Mesodermal cell (in vitro differentiated cells): ENCODE measurements around the gene ANGPTL7.

ENCODE experiments used
- H3K27ac ChIP-seq: 2 replicates; pipeline ENCODE4 v1.7.0; 2013; ENCODE audit warnings: mild to moderate bottlenecking, low read depth, low read length, moderate library complexity; ENCODE audit not compliant: severe bottlenecking
- H3K36me3 ChIP-seq: 2 replicates; pipeline ENCODE4 v1.7.1; 2013; ENCODE audit warnings: mild to moderate bottlenecking, low read length, moderate library complexity; ENCODE audit not compliant: control insufficient read depth, insufficient read depth
- H3K4me1 ChIP-seq: one replicate; pipeline ENCODE4 v1.7.1; 2013; ENCODE audit warnings: mild to moderate bottlenecking, low read length; ENCODE audit not compliant: insufficient read depth, control insufficient read depth, poor library complexity, severe bottlenecking
- H3K4me3 ChIP-seq: 2 replicates; pipeline ENCODE4 v1.7.0; 2013; ENCODE audit warnings: low read length, control low read depth, mild to moderate bottlenecking; ENCODE audit not compliant: insufficient read depth, poor library complexity, severe bottlenecking; ENCODE audit errors: extremely low read depth
- H3K9me3 ChIP-seq: 2 replicates; pipeline ENCODE4 v1.7.1; 2013; ENCODE audit warnings: mild to moderate bottlenecking, low read length, moderate library complexity; ENCODE audit not compliant: control insufficient read depth
- WGBS, 2 experiments: methylation state at CpG; one replicate each; pipeline ENCODE4 v1.1.5; 2013; ENCODE audit warnings: missing lambda C conversion rate in 2 of 2; ENCODE audit not compliant: insufficient coverage in 2 of 2; 5-methylcytosine and 5-hydroxymethylcytosine counted together

ANGPTL7 gene

DNA sequence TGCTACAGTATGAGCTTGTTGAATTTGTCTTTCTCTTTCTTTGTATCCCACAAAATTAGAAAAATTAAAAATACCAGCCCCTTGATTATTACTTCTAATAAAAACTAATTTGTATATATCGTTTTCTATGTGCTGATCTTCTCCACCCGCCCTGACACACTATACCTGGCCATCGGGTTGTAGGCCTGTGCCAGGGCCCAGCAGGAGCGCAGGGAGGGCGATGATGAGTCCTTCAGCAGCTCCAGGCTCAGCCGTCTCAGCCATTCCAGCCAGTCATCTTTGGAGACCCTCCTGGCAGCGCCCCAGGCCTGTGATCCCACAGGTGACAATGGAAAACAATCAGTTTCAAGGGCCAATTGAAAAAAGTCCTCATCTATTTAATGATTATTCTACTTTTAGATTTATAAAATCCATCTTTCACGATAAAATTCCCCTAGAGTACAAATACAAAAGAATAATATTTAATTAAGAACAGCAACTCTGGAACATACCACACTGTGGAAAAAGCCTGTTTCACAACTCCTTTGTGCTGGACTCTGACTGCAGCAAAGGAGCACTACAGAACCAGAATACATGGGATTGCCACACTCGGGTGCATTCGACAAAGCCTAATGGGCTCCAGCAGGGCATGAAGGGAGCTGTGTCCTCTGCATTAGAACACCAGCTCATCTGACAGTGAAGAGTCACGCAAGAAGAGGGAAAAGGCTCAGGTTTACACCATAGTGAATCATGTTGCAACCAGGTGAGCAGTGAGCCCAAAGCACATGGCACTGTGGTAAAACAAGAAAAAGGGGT lies 15.4 kb downstream of the ANGPTL7 start:
- Histone ChIP-seq H3K36me3 (peaks cover 70% of the 10 kb centered on the region), H3K9me3 (no peaks in the 10 kb centered on the region), H3K27ac (no peak overlapping the region), H3K4me1 (no peaks in the 10 kb centered on the region), H3K4me3 (no peak overlapping the region)
- WGBS, 2 experiments = 93 to 95% methylated on average over 8 of the region's 11 CpGs

DNA sequence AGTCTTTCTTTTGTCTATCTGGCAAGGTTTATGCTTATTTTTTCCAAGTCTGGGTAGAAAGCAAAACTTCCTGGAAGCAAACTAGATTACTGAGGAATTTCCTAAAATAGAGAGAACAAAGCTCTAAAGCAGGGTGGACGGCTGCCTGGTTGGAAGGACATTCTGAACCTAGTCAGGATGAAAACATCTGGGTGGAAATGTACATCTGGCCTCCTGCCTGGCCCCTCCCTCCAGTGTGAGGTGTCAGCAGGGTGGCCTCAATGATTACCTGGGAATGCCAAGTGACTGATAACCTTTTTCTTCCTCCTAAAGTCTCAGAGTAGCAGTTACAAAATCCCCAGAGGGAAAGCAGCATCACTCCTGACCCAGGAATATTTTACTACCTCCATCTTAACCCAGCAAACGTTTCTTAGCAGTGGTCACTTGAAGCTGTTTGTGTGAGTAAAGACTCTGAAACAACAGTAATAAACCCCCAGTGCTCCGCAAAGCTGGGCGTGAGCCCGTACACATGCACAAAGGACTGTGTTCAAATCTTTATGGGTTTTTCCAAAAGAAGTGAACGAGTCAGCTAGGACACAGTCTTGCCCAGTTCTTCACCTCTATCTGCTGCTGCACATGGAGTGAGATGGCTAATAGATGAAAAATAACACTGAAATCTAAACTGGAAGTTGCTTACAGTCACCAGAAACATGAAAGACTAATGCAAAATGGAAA lies 18.9 kb downstream of the ANGPTL7 start:
- Histone ChIP-seq H3K4me1 (no peaks in the 10 kb centered on the region), H3K36me3 (peaks cover 96% of the 10 kb centered on the region), H3K27ac (no peak overlapping the region), H3K9me3 (no peaks in the 10 kb centered on the region), H3K4me3 (no peak overlapping the region)
- WGBS, 2 experiments = 95 to 96% methylated on average over 4 to 5 of the region's 6 CpGs

DNA sequence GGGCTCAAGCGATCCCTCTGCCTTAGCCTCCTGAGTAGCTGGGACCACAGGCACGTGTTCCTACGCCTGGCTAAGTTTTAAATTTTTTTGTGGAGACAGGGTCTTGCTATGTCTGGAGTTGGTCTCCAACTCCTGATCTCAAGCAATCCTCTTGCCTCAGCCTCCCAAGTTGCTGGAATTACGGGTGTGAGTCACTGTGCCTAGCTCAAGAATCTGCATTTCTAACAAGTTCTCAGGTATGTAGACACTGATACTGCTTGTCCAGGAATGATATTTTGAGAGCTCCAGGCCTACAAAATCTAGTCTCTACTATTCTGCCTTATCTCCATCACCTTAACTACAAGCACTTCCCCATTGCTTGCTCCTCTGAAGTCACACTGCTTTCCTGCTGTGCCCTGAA lies 22.3 kb downstream of the ANGPTL7 start:
- Histone ChIP-seq H3K4me1 (no peaks in the 10 kb centered on the region), H3K4me3 (no peak overlapping the region), H3K36me3 (peaks cover 95% of the 10 kb centered on the region), H3K27ac (no peak overlapping the region), H3K9me3 (no peaks in the 10 kb centered on the region)
- WGBS, 2 experiments = 89 to 100% methylated on average over 4 of the region's 4 CpGs

DNA sequence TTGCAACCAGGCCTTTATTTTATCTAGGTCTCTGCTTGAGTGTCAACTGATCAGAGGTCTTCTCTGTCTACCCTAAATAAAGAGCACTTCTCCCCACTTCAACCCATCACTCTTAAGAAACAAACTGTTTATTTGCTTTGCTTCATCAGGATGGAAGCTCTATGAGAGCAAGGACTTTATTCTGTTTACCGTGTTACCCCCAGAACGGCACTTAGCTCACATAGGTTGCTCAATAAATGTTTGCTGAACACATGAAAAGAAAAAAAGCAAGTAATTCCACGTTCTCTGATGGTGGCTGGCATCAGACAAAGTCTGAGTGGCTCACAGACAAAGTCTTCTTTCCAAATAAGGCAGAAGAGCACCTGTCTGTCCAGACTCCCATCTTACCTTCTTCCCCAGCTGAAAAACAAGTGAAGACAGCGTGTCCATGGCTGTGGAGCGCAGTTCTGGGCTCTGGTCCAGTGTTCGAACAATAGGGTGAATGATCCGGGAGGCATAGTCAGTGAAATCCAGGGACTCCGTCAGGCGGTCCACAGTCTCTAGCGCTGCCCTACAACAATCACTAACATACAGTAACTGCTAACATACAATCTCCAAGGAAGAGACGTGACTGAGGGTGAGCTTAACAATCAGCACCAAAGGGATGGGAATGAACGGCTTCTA lies 22.9 kb downstream of the ANGPTL7 start:
- Histone ChIP-seq H3K4me3 (no peak overlapping the region), H3K9me3 (no peaks in the 10 kb centered on the region), H3K36me3 (peaks cover 93% of the 10 kb centered on the region), H3K27ac (no peak overlapping the region), H3K4me1 (no peaks in the 10 kb centered on the region)
- 93 to 98% methylated on average over 9 to 10 of the region's 12 CpGs for WGBS, 2 experiments

DNA sequence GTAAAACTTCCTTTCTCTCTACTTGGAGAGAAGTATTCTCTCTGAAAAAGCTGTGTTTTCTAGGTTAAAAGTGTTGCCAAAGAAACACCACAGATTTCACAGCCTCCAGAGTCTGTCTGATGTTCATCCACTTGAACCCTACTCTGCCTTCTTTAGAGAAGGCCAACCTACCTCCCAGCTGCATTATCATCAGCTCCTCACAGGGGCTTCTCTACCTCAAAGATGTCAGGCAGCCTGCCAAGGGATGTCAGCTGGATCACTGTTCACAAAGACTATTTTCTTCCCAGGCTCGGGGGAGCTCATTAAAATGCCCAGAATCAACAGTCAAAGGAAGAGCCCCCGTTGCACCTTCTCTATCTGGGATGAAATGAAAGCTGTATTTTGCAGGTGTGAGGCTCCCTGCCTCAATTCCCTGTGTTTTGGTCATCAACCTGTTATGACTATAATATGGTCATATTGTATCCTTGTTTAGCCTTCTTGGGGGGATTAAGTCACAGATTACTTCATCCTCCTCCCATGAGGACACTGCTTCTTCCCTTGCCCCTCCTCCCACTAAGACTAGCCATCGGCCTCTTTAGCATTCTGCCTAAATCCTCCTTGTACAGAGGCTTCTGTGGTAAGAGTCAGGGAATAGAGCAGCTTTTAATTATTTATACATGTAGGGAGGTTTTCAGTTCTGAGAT lies 25.7 kb downstream of the ANGPTL7 start:
- H3K9me3 ChIP-seq = no peaks in the 10 kb centered on the region
- H3K27ac ChIP-seq = no peak overlapping the region
- 93 to 100% methylated on average over 1 to 2 of the region's 3 CpGs for WGBS, 2 experiments
- H3K36me3 ChIP-seq = peaks cover 94% of the 10 kb centered on the region
- H3K4me3 ChIP-seq = no peak overlapping the region
- no peaks in the 10 kb centered on the region for H3K4me1 ChIP-seq

DNA sequence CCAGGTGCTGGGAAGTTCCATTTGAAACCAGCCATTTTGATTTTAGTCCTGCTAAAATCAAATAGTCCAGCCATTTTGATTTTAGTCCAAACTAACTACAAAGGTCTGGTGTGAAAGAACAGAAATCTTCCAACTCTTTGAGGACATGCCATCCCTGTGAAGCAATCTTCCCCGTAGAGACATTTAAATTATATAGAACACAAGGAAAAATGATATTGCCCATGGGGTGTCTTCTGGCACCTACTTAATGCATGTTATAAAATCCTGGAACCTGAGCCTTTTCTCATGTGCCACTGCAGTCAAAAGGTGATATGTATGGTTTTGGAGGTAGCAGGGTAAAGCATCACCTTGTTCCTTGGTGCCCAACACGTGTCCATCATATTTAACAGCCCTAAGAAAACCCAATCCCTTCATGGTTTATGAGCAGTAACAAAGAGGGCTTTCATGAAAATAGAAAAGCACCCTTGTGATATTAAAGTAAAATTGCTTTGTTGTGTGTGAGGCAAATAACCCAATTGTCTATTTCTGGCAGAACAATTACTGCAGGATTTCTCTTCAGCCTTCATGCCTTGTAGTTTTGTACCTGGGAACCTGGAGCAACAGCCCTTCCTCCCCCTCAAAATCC lies 26.3 kb downstream of the ANGPTL7 start:
- Histone ChIP-seq H3K4me3 (no peak overlapping the region), H3K9me3 (no peaks in the 10 kb centered on the region), H3K36me3 (peaks cover 92% of the 10 kb centered on the region), H3K4me1 (no peaks in the 10 kb centered on the region), H3K27ac (no peak overlapping the region)
- no CpG with 5 or more reads among the region's 2 CpGs for WGBS, 2 experiments

DNA sequence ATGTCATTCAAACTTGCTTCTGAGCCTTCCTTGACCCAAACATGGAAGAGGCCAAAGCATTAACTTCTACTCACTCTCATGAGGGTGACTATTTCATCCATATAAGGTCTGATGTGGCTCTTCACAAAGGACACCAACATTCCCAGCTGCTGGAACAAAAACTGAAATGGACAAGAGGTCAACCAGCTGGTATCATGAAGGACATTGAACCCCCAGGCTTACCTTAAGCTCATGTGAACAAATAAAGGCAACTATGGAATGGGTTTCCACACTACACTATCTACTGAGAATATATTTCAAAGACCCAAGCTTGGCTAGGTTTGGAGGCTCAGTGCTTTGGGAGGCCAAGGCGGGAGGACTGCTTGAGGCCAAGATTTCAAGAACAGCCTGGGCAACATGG lies 26.9 kb downstream of the ANGPTL7 start:
- peaks cover 92% of the 10 kb centered on the region for H3K36me3 ChIP-seq
- WGBS, 2 experiments = no CpG with 5 or more reads among the region's 1 CpG
- no peaks in the 10 kb centered on the region for H3K4me1 ChIP-seq
- no peak overlapping the region for H3K27ac ChIP-seq
- H3K9me3 ChIP-seq = no peaks in the 10 kb centered on the region
- no peak overlapping the region for H3K4me3 ChIP-seq

DNA sequence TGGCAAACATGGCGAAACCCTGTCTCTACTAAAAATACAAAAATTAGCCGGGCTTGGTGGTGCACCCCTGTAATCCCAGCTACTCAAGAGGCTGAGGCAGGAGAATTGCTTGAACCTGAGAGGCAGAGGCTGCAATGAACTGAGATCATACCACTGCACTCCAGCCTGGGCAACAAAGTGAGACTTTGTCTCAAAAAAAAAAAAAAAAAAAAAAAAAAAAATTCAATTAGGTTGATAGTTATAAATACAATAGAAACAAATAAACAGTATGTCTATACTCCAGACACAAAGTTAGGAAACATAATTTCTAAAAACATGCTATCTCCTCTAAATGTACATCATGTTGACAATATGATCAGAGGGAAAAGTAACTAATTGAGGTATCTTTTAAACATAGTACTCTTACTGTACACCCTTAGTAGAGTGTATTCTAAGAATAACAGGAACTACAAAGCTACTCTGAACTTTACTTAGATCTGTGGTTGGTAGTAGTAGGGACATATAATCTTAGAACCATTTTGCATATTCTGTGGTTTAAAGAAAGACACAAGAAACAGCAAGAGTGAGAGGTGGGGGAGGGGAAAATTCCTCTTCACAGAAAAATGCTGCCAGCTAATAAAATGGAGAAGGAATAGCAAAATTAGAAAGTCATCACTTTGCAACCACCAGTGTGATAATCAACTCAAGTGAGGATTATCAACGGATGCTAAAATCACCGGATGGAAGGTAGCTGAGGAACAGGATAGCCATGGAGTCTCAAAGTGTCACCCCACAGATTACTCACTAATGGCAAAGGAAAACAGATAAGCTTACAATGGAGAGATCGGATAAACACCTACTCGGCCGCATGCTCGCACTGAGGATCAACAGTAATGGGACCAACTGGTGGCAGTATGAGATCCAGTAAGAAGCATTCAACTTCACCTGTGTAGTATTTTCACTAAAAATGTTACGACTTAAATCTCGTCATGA lies 38.2 kb downstream of the ANGPTL7 start:
- no peak overlapping the region for H3K27ac ChIP-seq
- no peaks in the 10 kb centered on the region for H3K9me3 ChIP-seq
- H3K4me3 ChIP-seq = no peak overlapping the region
- H3K4me1 ChIP-seq = no peaks in the 10 kb centered on the region
- peaks cover 54% of the 10 kb centered on the region for H3K36me3 ChIP-seq
- 94 to 95% methylated on average over 6 to 10 of the region's 10 CpGs for WGBS, 2 experiments

DNA sequence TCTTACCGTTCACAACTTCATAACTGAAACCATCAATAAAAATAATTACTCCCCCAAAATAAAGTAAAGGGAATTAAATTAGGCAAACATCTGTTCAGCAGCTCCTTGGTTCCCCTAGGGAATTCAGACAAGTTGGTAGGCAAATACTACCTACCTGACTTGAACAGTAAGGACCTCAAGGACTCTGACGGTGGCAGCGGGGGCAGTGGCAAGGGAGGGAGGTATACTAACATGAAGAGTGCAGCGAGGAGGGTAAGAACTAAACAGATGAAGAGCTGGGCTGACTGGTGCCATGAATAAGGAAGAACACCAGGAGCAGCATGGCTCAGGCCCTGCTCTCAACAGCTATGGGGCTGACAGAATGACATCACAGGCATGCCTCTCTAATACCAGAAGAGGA lies 40.0 kb downstream of the ANGPTL7 start:
- Histone ChIP-seq H3K36me3 (peaks cover 70% of the 10 kb centered on the region), H3K9me3 (no peaks in the 10 kb centered on the region), H3K4me3 (no peak overlapping the region), H3K27ac (no peak overlapping the region), H3K4me1 (no peaks in the 10 kb centered on the region)
- 94 to 100% methylated on average over 2 to 3 of the region's 4 CpGs for WGBS, 2 experiments
